SK-N-SH (cell line): ENCODE data around the gene ATP5F1D.
A peak's percentile ranks its signal among the peaks of the same experiment; 100 is the strongest.

ENCODE experiments used
- EZH2phosphoT487 ChIP-seq: fragments of 200-600 bp; sonication (generic); IDR thresholded peaks from 2 replicates; pipeline ENCODE4 v1.6.1; 2017; ENCODE audit warnings: low read depth, mixed run types, mild to moderate bottlenecking, antibody characterized with exemption, moderate library complexity, borderline replicate concordance
- GABPA ChIP-seq: IDR thresholded peaks from 2 replicates; pipeline ENCODE4 v1.4.0; 2012; ENCODE audit warnings: low read depth, mild to moderate bottlenecking
- GATA2 ChIP-seq: sonication (generic); formaldehyde crosslinking; IDR thresholded peaks from 2 replicates; pipeline ENCODE4 v1.5.0; 2020; ENCODE audit warnings: mild to moderate bottlenecking, missing genetic modification reagents
- TF ChIP-seq, protein P1 (sequence below): fragments of 200-600 bp; sonication (generic); IDR thresholded peaks from 2 replicates; pipeline ENCODE4 v1.6.1; 2017; ENCODE audit warnings: antibody characterized with exemption, mild to moderate bottlenecking, moderate library complexity
- TF ChIP-seq, protein P2 (sequence below): IDR thresholded peaks from 2 replicates; pipeline ENCODE4 v1.4.0; 2012; ENCODE audit warnings: low read depth
- TF ChIP-seq, protein P3 (sequence below): fragments of 150-350 bp; IDR thresholded peaks from 2 replicates; pipeline ENCODE4 v1.6.1; 2016; ENCODE audit warnings: mild to moderate bottlenecking, low read depth, low read length

DNA sequence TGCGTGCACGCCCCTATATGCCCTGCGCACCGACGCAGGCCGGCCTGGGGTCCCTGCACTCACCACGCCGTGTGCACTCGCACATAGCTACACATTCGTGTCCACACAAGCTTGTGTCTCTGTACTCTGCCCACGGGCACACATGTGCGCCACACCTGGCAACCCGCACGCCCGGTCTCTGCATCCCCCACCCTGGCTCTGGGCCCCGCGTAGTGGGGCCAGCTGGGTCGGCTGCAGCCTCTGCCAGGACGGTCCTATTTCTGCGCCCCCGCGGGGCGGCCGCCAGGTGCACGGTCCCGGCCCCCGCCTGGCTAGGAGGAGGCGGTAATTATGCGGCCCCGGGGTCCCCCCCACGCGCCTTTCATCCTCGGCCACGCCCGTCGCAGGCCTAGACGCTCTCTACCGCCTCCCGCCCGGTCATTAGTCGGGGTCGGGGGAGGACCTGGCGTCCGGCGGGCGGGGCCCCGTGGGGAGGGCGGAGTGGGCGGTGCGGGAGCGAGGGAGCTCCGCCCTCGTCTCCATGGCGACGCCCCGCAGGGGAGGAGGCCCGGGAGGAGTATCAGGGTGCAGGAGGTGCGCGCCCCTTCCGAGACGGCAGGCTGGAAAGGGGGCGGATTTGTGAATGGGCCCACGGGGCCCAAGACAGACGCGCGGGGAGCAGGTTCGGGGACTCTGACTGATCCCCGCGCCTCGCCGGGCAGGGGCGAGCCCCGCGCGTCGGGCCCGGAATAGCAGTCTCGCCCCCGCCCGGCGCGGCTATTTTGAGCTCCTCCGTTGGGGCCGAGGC is 24.8 kb downstream of the ATP5F1D start:
- TF ChIP-seq, protein P1, sequence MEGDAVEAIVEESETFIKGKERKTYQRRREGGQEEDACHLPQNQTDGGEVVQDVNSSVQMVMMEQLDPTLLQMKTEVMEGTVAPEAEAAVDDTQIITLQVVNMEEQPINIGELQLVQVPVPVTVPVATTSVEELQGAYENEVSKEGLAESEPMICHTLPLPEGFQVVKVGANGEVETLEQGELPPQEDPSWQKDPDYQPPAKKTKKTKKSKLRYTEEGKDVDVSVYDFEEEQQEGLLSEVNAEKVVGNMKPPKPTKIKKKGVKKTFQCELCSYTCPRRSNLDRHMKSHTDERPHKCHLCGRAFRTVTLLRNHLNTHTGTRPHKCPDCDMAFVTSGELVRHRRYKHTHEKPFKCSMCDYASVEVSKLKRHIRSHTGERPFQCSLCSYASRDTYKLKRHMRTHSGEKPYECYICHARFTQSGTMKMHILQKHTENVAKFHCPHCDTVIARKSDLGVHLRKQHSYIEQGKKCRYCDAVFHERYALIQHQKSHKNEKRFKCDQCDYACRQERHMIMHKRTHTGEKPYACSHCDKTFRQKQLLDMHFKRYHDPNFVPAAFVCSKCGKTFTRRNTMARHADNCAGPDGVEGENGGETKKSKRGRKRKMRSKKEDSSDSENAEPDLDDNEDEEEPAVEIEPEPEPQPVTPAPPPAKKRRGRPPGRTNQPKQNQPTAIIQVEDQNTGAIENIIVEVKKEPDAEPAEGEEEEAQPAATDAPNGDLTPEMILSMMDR = no peak
- TF ChIP-seq, protein P2, sequence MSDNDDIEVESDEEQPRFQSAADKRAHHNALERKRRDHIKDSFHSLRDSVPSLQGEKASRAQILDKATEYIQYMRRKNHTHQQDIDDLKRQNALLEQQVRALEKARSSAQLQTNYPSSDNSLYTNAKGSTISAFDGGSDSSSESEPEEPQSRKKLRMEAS = peak; percentile 21
- TF ChIP-seq EZH2phosphoT487 = no peak
- no peak for TF ChIP-seq GABPA
- TF ChIP-seq, protein P3, sequence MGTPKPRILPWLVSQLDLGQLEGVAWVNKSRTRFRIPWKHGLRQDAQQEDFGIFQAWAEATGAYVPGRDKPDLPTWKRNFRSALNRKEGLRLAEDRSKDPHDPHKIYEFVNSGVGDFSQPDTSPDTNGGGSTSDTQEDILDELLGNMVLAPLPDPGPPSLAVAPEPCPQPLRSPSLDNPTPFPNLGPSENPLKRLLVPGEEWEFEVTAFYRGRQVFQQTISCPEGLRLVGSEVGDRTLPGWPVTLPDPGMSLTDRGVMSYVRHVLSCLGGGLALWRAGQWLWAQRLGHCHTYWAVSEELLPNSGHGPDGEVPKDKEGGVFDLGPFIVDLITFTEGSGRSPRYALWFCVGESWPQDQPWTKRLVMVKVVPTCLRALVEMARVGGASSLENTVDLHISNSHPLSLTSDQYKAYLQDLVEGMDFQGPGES = no peak
- TF ChIP-seq GATA2 (CRISPR knock-in tag) = no peak
